ENCODE results near the gene CAMP. TPM values are rescaled to one million over a fixed set of nuclear protein-coding genes. Genes with fewer than 3 reads are reported as not detected.
"Not testable (repeated sequence)": the region's sequence is repeated elsewhere in the genome, so short reads cannot be mapped to it uniquely, and the experiment has no call there.

CAMP gene
- total and polyA plus RNA-seq, 2 experiments from 2014 or later = not detected

DNA sequence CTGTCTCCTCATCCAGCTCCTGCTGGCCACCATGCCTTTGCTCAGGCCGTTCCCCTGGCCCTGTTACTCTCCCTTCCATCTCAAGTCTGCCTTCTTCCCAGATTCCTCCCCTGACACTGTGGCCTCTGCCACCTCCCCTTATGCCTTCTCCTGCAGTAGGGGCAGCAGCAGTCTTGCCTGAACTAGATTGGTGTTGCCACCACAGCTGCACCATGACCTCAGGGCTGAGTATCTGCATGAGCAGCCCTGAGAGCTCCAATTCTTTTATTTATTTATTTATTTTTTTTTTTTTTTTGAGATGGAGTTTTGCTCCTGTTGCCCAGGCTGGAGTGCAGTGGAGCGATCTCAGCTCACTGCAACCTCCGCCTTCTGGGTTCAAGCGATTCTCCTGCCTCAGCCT, 13.8 kb upstream of the CAMP start:
- no peaks in the 10 kb centered on the region for H3K27me3 ChIP-seq
- DNase-seq (ENCODE audit: low spot score) = no peak
- H3K4me2 ChIP-seq = no peak overlapping the region
- no peaks in the 10 kb centered on the region for H3K9me2 ChIP-seq (replicated peaks; ENCODE audit: insufficient read depth)
- H3K36me3 ChIP-seq (replicated peaks; ENCODE audit: insufficient read depth, low read depth) = no peaks in the 10 kb centered on the region
- H3K79me2 ChIP-seq = no peaks in the 10 kb centered on the region
- TF ChIP-seq EZH2phosphoT487 (IDR thresholded peaks at IDR 0.05; ENCODE audit: low read depth, severe bottlenecking, unreplicated experiment) (no peak), EZH2 (IDR thresholded peaks at IDR 0.05; ENCODE audit: borderline replicate concordance) (no peak)
- TF ChIP-seq, protein P1, sequence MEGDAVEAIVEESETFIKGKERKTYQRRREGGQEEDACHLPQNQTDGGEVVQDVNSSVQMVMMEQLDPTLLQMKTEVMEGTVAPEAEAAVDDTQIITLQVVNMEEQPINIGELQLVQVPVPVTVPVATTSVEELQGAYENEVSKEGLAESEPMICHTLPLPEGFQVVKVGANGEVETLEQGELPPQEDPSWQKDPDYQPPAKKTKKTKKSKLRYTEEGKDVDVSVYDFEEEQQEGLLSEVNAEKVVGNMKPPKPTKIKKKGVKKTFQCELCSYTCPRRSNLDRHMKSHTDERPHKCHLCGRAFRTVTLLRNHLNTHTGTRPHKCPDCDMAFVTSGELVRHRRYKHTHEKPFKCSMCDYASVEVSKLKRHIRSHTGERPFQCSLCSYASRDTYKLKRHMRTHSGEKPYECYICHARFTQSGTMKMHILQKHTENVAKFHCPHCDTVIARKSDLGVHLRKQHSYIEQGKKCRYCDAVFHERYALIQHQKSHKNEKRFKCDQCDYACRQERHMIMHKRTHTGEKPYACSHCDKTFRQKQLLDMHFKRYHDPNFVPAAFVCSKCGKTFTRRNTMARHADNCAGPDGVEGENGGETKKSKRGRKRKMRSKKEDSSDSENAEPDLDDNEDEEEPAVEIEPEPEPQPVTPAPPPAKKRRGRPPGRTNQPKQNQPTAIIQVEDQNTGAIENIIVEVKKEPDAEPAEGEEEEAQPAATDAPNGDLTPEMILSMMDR (IDR thresholded peaks at IDR 0.05; ENCODE audit: poor library complexity) = no peak
- no peaks in the 10 kb centered on the region for H4K20me1 ChIP-seq (ENCODE audit: insufficient read depth, poor library complexity, severe bottlenecking)
- WGBS (ENCODE audit: low lambda C conversion rate, missing lambda C conversion rate) = 96% methylated on average over 4 of the region's 4 CpGs
- H3K4me1 ChIP-seq (ENCODE audit: insufficient read depth) = no peaks in the 10 kb centered on the region
- no peak overlapping the region for H3K27ac ChIP-seq
- H2AFZ ChIP-seq = no peak overlapping the region
- H3K9me3 ChIP-seq (ENCODE audit: low read depth) = no peaks in the 10 kb centered on the region
- no peak overlapping the region for H3K4me3 ChIP-seq

DNA sequence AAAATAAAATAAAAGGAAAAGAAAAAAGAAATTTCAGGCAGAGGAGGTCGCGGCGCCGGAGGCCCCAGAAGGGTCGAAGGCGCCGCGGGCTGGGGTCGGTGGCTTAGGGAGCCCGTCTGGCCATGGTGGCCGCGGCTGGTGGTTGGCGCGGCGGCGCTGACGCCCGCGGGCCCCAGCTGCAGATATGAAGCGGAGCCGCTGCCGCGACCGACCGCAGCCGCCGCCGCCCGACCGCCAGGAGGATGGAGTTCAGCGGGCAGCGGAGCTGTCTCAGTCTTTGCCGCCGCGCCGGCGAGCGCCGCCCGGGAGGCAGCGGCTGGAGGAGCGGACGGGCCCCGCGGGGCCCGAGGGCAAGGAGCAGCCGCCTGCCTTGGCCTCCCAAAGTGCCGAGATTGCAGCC, 12.8 kb upstream of the CAMP start:
- not testable (repeated sequence) for DNase-seq (ENCODE audit: low spot score); H3K9me2 ChIP-seq (replicated peaks; ENCODE audit: insufficient read depth); H3K4me2 ChIP-seq; H3K36me3 ChIP-seq (replicated peaks; ENCODE audit: insufficient read depth, low read depth); H2AFZ ChIP-seq; H4K20me1 ChIP-seq (ENCODE audit: insufficient read depth, poor library complexity, severe bottlenecking); H3K9me3 ChIP-seq (ENCODE audit: low read depth); H3K27me3 ChIP-seq; H3K27ac ChIP-seq; H3K4me3 ChIP-seq; H3K4me1 ChIP-seq (ENCODE audit: insufficient read depth); H3K79me2 ChIP-seq
- no CpG with 5 or more reads among the region's 48 CpGs for WGBS (ENCODE audit: low lambda C conversion rate, missing lambda C conversion rate)

DNA sequence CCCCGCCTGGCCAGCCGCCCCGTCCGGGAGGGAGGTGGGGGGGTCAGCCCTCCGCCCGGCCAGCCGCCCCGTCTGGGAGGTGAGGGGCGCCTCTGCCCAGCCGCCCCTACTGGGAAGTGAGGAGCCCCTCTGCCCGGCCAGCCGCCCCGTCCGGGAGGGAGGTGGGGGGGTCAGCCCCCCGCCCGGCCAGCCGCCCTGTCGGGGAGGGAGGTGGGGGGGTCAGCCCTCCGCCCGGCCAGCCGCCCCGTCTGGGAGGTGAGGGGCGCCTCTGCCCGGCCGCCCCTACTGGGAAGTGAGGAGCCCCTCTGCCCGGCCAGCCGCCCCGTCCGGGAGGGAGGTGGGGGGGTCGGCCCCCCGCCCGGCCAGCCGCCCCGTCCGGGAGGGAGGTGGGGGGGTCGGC, 11.5 kb upstream of the CAMP start:
- not testable (repeated sequence) for H3K79me2 ChIP-seq; H3K4me2 ChIP-seq; H3K9me2 ChIP-seq (replicated peaks; ENCODE audit: insufficient read depth); H3K4me3 ChIP-seq; H3K27ac ChIP-seq; H3K36me3 ChIP-seq (replicated peaks; ENCODE audit: insufficient read depth, low read depth); H3K9me3 ChIP-seq (ENCODE audit: low read depth); H3K27me3 ChIP-seq; H3K4me1 ChIP-seq (ENCODE audit: insufficient read depth); H4K20me1 ChIP-seq (ENCODE audit: insufficient read depth, poor library complexity, severe bottlenecking); H2AFZ ChIP-seq; DNase-seq (ENCODE audit: low spot score)
- WGBS (ENCODE audit: low lambda C conversion rate, missing lambda C conversion rate) = no CpG with 5 or more reads among the region's 36 CpGs

DNA sequence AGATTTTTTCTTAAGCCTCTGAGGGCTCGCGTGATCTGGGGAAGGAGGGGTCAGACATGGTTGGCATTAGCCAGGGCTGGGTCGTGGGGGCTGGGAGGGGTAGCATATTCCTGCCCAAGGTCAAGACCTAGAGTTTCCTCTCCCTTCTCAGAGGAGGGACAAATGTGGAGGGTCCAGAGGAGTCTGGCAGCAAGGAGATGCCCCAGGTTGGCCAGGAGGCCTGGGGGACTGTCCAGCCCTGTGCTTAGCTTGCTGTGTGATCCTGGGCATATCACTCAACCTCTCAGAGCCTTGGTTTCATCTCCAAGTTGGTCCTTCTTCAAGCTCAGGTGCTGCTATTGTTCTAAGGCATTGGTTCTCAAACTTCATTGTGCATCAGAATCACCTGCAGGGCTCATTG, 9.1 kb upstream of the CAMP start:
- no peaks in the 10 kb centered on the region for H4K20me1 ChIP-seq (ENCODE audit: insufficient read depth, poor library complexity, severe bottlenecking)
- DNase-seq (ENCODE audit: low spot score) = no peak
- 95% methylated on average over 3 of the region's 3 CpGs for WGBS (ENCODE audit: low lambda C conversion rate, missing lambda C conversion rate)
- no peaks in the 10 kb centered on the region for H3K27me3 ChIP-seq
- H3K27ac ChIP-seq = no peak overlapping the region
- no peak overlapping the region for H2AFZ ChIP-seq
- H3K9me3 ChIP-seq (ENCODE audit: low read depth) = no peaks in the 10 kb centered on the region
- no peak overlapping the region for H3K4me2 ChIP-seq
- H3K79me2 ChIP-seq = no peaks in the 10 kb centered on the region
- H3K9me2 ChIP-seq (replicated peaks; ENCODE audit: insufficient read depth) = no peaks in the 10 kb centered on the region
- peaks cover 5% of the 10 kb centered on the region for H3K4me1 ChIP-seq (ENCODE audit: insufficient read depth)
- no peaks in the 10 kb centered on the region for H3K36me3 ChIP-seq (replicated peaks; ENCODE audit: insufficient read depth, low read depth)
- no peak overlapping the region for H3K4me3 ChIP-seq
- TF ChIP-seq EZH2 (IDR thresholded peaks at IDR 0.05; ENCODE audit: borderline replicate concordance) (no peak), EZH2phosphoT487 (IDR thresholded peaks at IDR 0.05; ENCODE audit: low read depth, severe bottlenecking, unreplicated experiment) (no peak)
- TF ChIP-seq, protein P1 (IDR thresholded peaks at IDR 0.05; ENCODE audit: poor library complexity) = no peak

DNA sequence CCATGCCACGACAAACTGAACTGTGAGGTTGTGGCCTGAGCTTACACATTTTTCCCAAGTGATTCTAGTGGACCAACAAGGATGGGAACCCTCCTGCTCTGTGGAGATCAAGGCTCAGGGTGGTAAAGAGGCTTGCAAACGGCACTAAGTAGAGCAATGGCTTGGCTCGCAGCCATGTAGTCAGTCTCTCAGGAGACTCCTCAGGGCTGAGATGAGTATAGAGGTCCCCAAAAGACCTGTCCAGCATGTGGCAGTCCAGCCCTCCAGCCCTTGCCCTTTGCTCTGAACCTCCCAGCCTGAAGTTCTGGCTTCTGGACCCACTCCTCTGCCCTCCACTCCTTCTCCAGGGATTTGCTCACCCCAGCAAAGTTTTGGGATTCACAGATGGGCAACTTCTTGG, 8.3 kb upstream of the CAMP start:
- DNase-seq (ENCODE audit: low spot score) = no peak
- Histone ChIP-seq H3K36me3 (replicated peaks; ENCODE audit: insufficient read depth, low read depth) (no peaks in the 10 kb centered on the region), H3K27ac (no peak overlapping the region), H3K4me3 (no peak overlapping the region), H3K9me2 (replicated peaks; ENCODE audit: insufficient read depth) (no peaks in the 10 kb centered on the region), H4K20me1 (ENCODE audit: insufficient read depth, poor library complexity, severe bottlenecking) (no peaks in the 10 kb centered on the region), H2AFZ (no peak overlapping the region), H3K79me2 (no peaks in the 10 kb centered on the region), H3K4me2 (no peak overlapping the region), H3K9me3 (ENCODE audit: low read depth) (no peaks in the 10 kb centered on the region), H3K27me3 (no peaks in the 10 kb centered on the region), H3K4me1 (ENCODE audit: insufficient read depth) (peaks cover 5% of the 10 kb centered on the region)
- TF ChIP-seq, protein P1 (IDR thresholded peaks at IDR 0.05; ENCODE audit: poor library complexity) = no peak
- TF ChIP-seq EZH2 (IDR thresholded peaks at IDR 0.05; ENCODE audit: borderline replicate concordance) (no peak), EZH2phosphoT487 (IDR thresholded peaks at IDR 0.05; ENCODE audit: low read depth, severe bottlenecking, unreplicated experiment) (no peak)
- WGBS (ENCODE audit: low lambda C conversion rate, missing lambda C conversion rate) = 67% methylated on average over 3 of the region's 3 CpGs
